ENCODE data around the gene CKAP5.

GRCh38 chr11:46712874-46713576, 133.1 kb downstream of the CKAP5 start:
- TF ChIP-seq, protein P1, sequence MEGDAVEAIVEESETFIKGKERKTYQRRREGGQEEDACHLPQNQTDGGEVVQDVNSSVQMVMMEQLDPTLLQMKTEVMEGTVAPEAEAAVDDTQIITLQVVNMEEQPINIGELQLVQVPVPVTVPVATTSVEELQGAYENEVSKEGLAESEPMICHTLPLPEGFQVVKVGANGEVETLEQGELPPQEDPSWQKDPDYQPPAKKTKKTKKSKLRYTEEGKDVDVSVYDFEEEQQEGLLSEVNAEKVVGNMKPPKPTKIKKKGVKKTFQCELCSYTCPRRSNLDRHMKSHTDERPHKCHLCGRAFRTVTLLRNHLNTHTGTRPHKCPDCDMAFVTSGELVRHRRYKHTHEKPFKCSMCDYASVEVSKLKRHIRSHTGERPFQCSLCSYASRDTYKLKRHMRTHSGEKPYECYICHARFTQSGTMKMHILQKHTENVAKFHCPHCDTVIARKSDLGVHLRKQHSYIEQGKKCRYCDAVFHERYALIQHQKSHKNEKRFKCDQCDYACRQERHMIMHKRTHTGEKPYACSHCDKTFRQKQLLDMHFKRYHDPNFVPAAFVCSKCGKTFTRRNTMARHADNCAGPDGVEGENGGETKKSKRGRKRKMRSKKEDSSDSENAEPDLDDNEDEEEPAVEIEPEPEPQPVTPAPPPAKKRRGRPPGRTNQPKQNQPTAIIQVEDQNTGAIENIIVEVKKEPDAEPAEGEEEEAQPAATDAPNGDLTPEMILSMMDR (IDR thresholded peaks at IDR 0.05), result no peak
- TF ChIP-seq EZH2 (IDR thresholded peaks at IDR 0.05), result no peak

Data from neural progenitor cell (in vitro differentiated cells).